Astrocyte (in vitro differentiated cells and primary cell): ENCODE results near the gene UBE2E2. TPM values are rescaled to one million over a fixed set of nuclear protein-coding genes. Genes with fewer than 3 reads are reported as not detected.
A peak's percentile ranks its signal among the peaks of the same experiment; 100 is the strongest.

Experiments used
- DNase-seq: peaks from one replicate; pipeline ENCODE4 v3.0.0-alpha.2; 2010; ENCODE audit warnings: low read depth
- FAIRE-seq: peaks from 2 replicates; lab custom pipeline; 2011; peaks lifted over from hg19 to GRCh38; lab: Jason Lieb, UNC
- H2AFZ ChIP-seq: 2 replicates; pipeline ENCODE4 v1.6.0; 2012; ENCODE audit warnings: low read depth, low read length, inconsistent platforms
- H3K27ac ChIP-seq: 2 replicates; pipeline ENCODE4 v1.5.1; 2011; ENCODE audit warnings: low read depth, low read length, inconsistent platforms
- H3K27me3 ChIP-seq: 2 replicates; pipeline ENCODE4 v1.6.0; 2011; ENCODE audit warnings: low read length, inconsistent platforms; ENCODE audit not compliant: insufficient read depth
- H3K36me3 ChIP-seq: 2 replicates; pipeline ENCODE4 v1.5.1; 2011; ENCODE audit warnings: low read length, inconsistent platforms; ENCODE audit not compliant: insufficient read depth
- H3K4me1 ChIP-seq: 2 replicates; pipeline ENCODE4 v1.5.1; 2011; ENCODE audit warnings: low read length, inconsistent platforms; ENCODE audit not compliant: insufficient read depth
- H3K4me2 ChIP-seq: 2 replicates; pipeline ENCODE4 v1.6.0; 2012; ENCODE audit warnings: low read length, inconsistent platforms
- H3K4me3 ChIP-seq: 2 replicates; pipeline ENCODE4 v1.5.1; 2011; ENCODE audit warnings: low read depth, mild to moderate bottlenecking, low read length, inconsistent platforms; ENCODE audit not compliant: insufficient read depth
- H3K79me2 ChIP-seq: 2 replicates; pipeline ENCODE4 v1.6.0; 2012; ENCODE audit warnings: mild to moderate bottlenecking, low read length, inconsistent platforms; ENCODE audit not compliant: insufficient read depth
- H3K9ac ChIP-seq: 2 replicates; pipeline ENCODE4 v1.6.0; 2012; ENCODE audit warnings: mild to moderate bottlenecking, low read length, inconsistent platforms
- H3K9me3 ChIP-seq: 2 replicates; pipeline ENCODE4 v1.5.1; 2012; ENCODE audit warnings: low read depth, mild to moderate bottlenecking, low read length, inconsistent platforms; ENCODE audit not compliant: insufficient read depth
- H4K20me1 ChIP-seq: 2 replicates; pipeline ENCODE4 v1.6.0; 2012; ENCODE audit warnings: low read length, inconsistent platforms; ENCODE audit not compliant: insufficient read depth
- H3K27ac Mint-ChIP-seq: one replicate; pipeline ENCODE4 v1.8.0; 2021; ENCODE audit warnings: mild to moderate bottlenecking, mixed read lengths; ENCODE audit not compliant: unreplicated experiment
- H3K27me3 Mint-ChIP-seq: one replicate; pipeline ENCODE4 v1.8.0; 2021; ENCODE audit warnings: low read depth, mixed read lengths; ENCODE audit not compliant: unreplicated experiment
- H3K36me3 Mint-ChIP-seq: one replicate; pipeline ENCODE4 v1.8.0; 2021; ENCODE audit warnings: low read depth, mixed read lengths; ENCODE audit not compliant: unreplicated experiment
- H3K4me1 Mint-ChIP-seq: one replicate; pipeline ENCODE4 v1.8.0; 2021; ENCODE audit warnings: low read depth, mixed read lengths; ENCODE audit not compliant: unreplicated experiment
- H3K4me3 Mint-ChIP-seq: one replicate; pipeline ENCODE4 v1.8.0; 2021; ENCODE audit warnings: mild to moderate bottlenecking, moderate library complexity, mixed read lengths; ENCODE audit not compliant: unreplicated experiment
- H3K9me3 Mint-ChIP-seq: one replicate; pipeline ENCODE4 v1.8.0; 2021; ENCODE audit warnings: mild to moderate bottlenecking, mixed read lengths; ENCODE audit not compliant: unreplicated experiment
- EZH2 ChIP-seq: IDR thresholded peaks from 2 replicates; pipeline ENCODE4 v1.6.1; 2012; ENCODE audit warnings: mild to moderate bottlenecking, low read length, inconsistent platforms; ENCODE audit not compliant: insufficient read depth
- total RNA-seq: library from RNA; stranded (reverse); gene quantifications from 2 replicates; pipeline ENCODE4 v1.2.1, GENCODE V29; 2021
- TF ChIP-seq, protein P1 (sequence below): IDR thresholded peaks from 2 replicates; pipeline ENCODE4 v1.5.1; 2011; ENCODE audit warnings: low read depth, mild to moderate bottlenecking, inconsistent platforms, low read length, moderate library complexity; ENCODE audit not compliant: insufficient read depth

Gene UBE2E2
- total RNA-seq, 1 donor from 2014 or later, result 89.8 TPM

DNA sequence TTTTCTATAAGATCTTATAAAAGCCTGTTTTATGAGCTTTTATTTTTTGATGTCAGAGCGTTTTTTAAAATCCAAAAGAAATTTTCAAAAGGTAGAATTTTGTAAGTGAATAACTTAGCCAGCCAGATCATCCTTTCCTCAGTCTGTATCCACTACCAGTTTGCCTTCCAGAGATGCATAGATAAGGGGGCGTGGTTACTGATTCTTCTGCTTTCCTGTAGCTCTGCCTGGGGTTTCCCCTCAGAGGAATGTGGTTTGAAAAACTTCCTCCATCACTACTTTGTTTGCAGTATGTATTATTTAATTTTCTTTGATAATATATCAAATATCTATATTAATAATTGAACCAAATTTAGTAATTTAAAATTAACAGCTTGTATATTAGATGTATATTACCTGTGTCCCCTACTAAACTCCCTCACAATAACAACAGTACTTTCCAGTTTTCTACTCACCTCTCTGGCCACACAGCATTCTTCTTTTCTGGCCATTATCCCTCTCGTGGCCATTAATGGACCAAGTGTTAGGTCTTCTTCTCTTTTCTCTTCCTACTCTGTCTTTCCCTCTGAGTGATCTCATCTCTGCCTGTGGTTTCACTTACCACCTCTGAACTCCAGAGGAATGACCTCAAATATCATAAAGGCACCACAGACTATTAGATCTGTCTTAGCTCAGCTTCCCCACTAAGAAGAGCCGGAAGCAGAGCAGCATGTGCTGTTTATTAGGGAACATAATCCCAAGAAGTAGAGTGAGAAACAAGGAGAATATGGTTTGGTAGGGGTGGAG lies 239.7 kb downstream of the UBE2E2 start:
- Histone ChIP-seq H3K4me2 (peak overlapping the region; percentile 8), H3K79me2 (no peaks in the 10 kb centered on the region), H3K36me3 (no peaks in the 10 kb centered on the region), H3K27me3 (no peaks in the 10 kb centered on the region), H3K4me3 (no peak overlapping the region), H3K9me3 (no peaks in the 10 kb centered on the region), H3K9ac (no peak overlapping the region), H3K4me1 (peaks cover 7% of the 10 kb centered on the region), H2AFZ (no peak overlapping the region), H3K27ac (no peak overlapping the region), H4K20me1 (peaks cover 55% of the 10 kb centered on the region)
- DNase-seq (peak; percentile 31), FAIRE-seq (no peak)
- no peaks in the 10 kb centered on the region for H3K36me3 Mint-ChIP-seq
- no peak overlapping the region for H3K4me3 Mint-ChIP-seq
- H3K9me3 Mint-ChIP-seq, result no peaks in the 10 kb centered on the region
- H3K4me1 Mint-ChIP-seq, result peaks cover 48% of the 10 kb centered on the region
- peak overlapping the region; percentile 70 for H3K27ac Mint-ChIP-seq
- no peaks in the 10 kb centered on the region for H3K27me3 Mint-ChIP-seq
- TF ChIP-seq, protein P1, sequence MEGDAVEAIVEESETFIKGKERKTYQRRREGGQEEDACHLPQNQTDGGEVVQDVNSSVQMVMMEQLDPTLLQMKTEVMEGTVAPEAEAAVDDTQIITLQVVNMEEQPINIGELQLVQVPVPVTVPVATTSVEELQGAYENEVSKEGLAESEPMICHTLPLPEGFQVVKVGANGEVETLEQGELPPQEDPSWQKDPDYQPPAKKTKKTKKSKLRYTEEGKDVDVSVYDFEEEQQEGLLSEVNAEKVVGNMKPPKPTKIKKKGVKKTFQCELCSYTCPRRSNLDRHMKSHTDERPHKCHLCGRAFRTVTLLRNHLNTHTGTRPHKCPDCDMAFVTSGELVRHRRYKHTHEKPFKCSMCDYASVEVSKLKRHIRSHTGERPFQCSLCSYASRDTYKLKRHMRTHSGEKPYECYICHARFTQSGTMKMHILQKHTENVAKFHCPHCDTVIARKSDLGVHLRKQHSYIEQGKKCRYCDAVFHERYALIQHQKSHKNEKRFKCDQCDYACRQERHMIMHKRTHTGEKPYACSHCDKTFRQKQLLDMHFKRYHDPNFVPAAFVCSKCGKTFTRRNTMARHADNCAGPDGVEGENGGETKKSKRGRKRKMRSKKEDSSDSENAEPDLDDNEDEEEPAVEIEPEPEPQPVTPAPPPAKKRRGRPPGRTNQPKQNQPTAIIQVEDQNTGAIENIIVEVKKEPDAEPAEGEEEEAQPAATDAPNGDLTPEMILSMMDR, result no peak
- TF ChIP-seq EZH2, result no peak

DNA sequence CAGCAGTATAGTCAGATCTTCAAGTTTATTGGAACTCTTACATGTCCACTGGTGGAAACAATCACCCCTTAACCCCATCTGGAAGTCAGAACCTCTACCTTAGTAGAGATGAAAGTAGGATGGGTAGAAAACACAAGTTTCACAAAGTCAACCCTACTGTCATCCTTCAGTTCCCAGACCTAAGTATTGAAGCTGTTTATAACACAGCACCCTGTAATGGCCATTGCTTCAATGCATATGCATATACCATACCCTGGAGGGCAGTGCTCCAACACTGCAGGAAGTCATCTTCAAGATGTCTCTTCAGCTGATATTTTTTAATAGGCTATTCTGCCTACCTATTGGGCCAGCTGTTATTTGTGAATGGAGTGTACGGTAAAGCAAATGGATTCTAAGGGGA lies 241.3 kb downstream of the UBE2E2 start:
- Mint-ChIP-seq H3K27ac (no peak overlapping the region), H3K4me1 (peaks cover 45% of the 10 kb centered on the region), H3K36me3 (no peaks in the 10 kb centered on the region), H3K4me3 (peak overlapping the region; percentile 1), H3K9me3 (no peaks in the 10 kb centered on the region), H3K27me3 (no peaks in the 10 kb centered on the region)
- no peak overlapping the region for H2AFZ ChIP-seq
- no peaks in the 10 kb centered on the region for H3K79me2 ChIP-seq
- H3K27ac ChIP-seq, result no peak overlapping the region
- no peaks in the 10 kb centered on the region for H3K27me3 ChIP-seq
- no peak overlapping the region for H3K4me3 ChIP-seq
- TF ChIP-seq EZH2, result no peak
- TF ChIP-seq, protein P1, result no peak
- H3K4me1 ChIP-seq, result peaks cover 7% of the 10 kb centered on the region
- no peak overlapping the region for H3K9ac ChIP-seq
- no peaks in the 10 kb centered on the region for H3K36me3 ChIP-seq
- H3K4me2 ChIP-seq, result no peak overlapping the region
- DNase-seq (no peak), FAIRE-seq (no peak)
- peaks cover 51% of the 10 kb centered on the region for H4K20me1 ChIP-seq
- H3K9me3 ChIP-seq, result no peaks in the 10 kb centered on the region

- TF ChIP-seq EZH2, result no peak
- TF ChIP-seq, protein P1, result no peak
- no peaks in the 10 kb centered on the region for H3K27me3 Mint-ChIP-seq
- no peak for DNase-seq
- no peak overlapping the region for H3K4me2 ChIP-seq
- H3K27ac Mint-ChIP-seq, result no peak overlapping the region
- FAIRE-seq, result no peak
- H3K4me1 Mint-ChIP-seq, result peaks cover 40% of the 10 kb centered on the region
- H2AFZ ChIP-seq, result no peak overlapping the region
- no peak overlapping the region for H3K4me3 ChIP-seq
- H3K27me3 ChIP-seq, result no peaks in the 10 kb centered on the region
- H3K79me2 ChIP-seq, result no peaks in the 10 kb centered on the region
- H3K9ac ChIP-seq, result no peak overlapping the region
- no peaks in the 10 kb centered on the region for H3K9me3 ChIP-seq
- no peak overlapping the region for H3K27ac ChIP-seq
- H3K4me1 ChIP-seq, result peaks cover 7% of the 10 kb centered on the region
- H3K36me3 Mint-ChIP-seq, result no peaks in the 10 kb centered on the region
- no peak overlapping the region for H3K4me3 Mint-ChIP-seq
- no peaks in the 10 kb centered on the region for H3K36me3 ChIP-seq
- peaks cover 56% of the 10 kb centered on the region for H4K20me1 ChIP-seq
- no peaks in the 10 kb centered on the region for H3K9me3 Mint-ChIP-seq
Measured at GRCh38 chr3:23446301-23446700, 243.2 kb downstream of the UBE2E2 start.
